A673 (cell line): ENCODE data around the gene SYTL3. TPM values are rescaled to one million over a fixed set of nuclear protein-coding genes. Genes with fewer than 3 reads are reported as not detected.
"Not testable (repeated sequence)": the region's sequence is repeated elsewhere in the genome, so short reads cannot be mapped to it uniquely, and the experiment has no call there.

ENCODE experiments used
- BruUV-seq: library from RNA; stranded (reverse); fragments of 400-500 nt; replicated peaks from 2 replicates; lab custom pipeline; 2021; lab: Mats Ljungman, UMichigan
- CTCF ChIA-PET: fragments of 300-600 bp; sonication (Branson Sonifier 250); formaldehyde crosslinking; loops from one replicate; lab custom pipeline; 2022; ENCODE audit warnings: antibody characterized with exemption; lab: Charles Lee
- POLR2A ChIA-PET: fragments of 300-600 bp; sonication (Branson Sonifier 250); formaldehyde crosslinking; loops from one replicate; lab custom pipeline; 2022; ENCODE audit warnings: antibody characterized with exemption; ENCODE audit not compliant: low non-redundant PET; lab: Charles Lee
- DNase-seq: peaks from one replicate; pipeline ENCODE4 v3.0.0-alpha.2; 2015; ENCODE audit warnings: low spot score
- H3K27ac ChIP-seq: fragments of 200-600 bp; sonication (generic); 2 replicates; pipeline ENCODE4 v1.5.1; 2016; ENCODE audit warnings: mixed run types, low read depth, mild to moderate bottlenecking, mixed read lengths, antibody characterized with exemption, low read length; ENCODE audit not compliant: poor library complexity, severe bottlenecking
- H3K27me3 ChIP-seq: fragments of 200-600 bp; sonication (generic); replicated peaks from 2 replicates; pipeline ENCODE4 v1.6.1; 2017; ENCODE audit warnings: mixed run types, low read depth, mild to moderate bottlenecking, mixed read lengths, antibody characterized with exemption, low read length; ENCODE audit not compliant: insufficient read depth, poor library complexity
- H3K36me3 ChIP-seq: fragments of 200-600 bp; sonication (generic); 2 replicates; pipeline ENCODE4 v1.6.1; 2016; ENCODE audit warnings: mixed run types, mild to moderate bottlenecking, mixed read lengths, antibody characterized with exemption, low read length; ENCODE audit not compliant: insufficient read depth, poor library complexity, severe bottlenecking
- H3K4me1 ChIP-seq: fragments of 200-600 bp; sonication (generic); 2 replicates; pipeline ENCODE4 v1.6.1; 2017; ENCODE audit warnings: mixed run types, mild to moderate bottlenecking, mixed read lengths, antibody characterized with exemption, low read length; ENCODE audit not compliant: insufficient read depth, poor library complexity, severe bottlenecking
- H3K4me3 ChIP-seq: fragments of 200-600 bp; sonication (generic); 2 replicates; pipeline ENCODE4 v1.5.1; 2016; ENCODE audit warnings: low read depth, mixed run types, mild to moderate bottlenecking, mixed read lengths, low read length; ENCODE audit not compliant: poor library complexity, severe bottlenecking
- H3K9me3 ChIP-seq: fragments of 200-600 bp; sonication (generic); 2 replicates; pipeline ENCODE4 v1.6.1; 2016; ENCODE audit warnings: mixed run types, low read depth, mild to moderate bottlenecking, mixed read lengths, antibody characterized with exemption, low read length; ENCODE audit not compliant: poor library complexity, severe bottlenecking
- EZH2 ChIP-seq: fragments of 200-600 bp; sonication (generic); IDR thresholded peaks from 2 replicates; pipeline ENCODE4 v1.6.1; 2017; ENCODE audit warnings: borderline replicate concordance, low read depth, mild to moderate bottlenecking, mixed read lengths, antibody characterized with exemption, low read length; ENCODE audit not compliant: poor library complexity, severe bottlenecking
- intact Hi-C: fragments of 100-400 bp; cut with micrococcal nuclease; formaldehyde crosslinking; loops from one replicate; pipeline ENCODE4 v1.10.0; 2022; ENCODE audit not compliant: unreplicated experiment
- total RNA-seq: library from RNA; stranded (reverse); gene quantifications from 2 replicates; pipeline ENCODE4 v1.2.3, GENCODE V29; 2021
- TF ChIP-seq, protein P1 (sequence below): fragments of 300-800, 200-600 bp; sonication (generic); conservative IDR thresholded peaks from 2 replicates; pipeline ENCODE4 v1.5.1; 2017; ENCODE audit warnings: low read depth, mild to moderate bottlenecking, antibody characterized with exemption, low read length, moderate library complexity, mixed read lengths

SYTL3 gene
- total RNA-seq, 1 experiment from 2014 or later: 0.82 TPM

DNA sequence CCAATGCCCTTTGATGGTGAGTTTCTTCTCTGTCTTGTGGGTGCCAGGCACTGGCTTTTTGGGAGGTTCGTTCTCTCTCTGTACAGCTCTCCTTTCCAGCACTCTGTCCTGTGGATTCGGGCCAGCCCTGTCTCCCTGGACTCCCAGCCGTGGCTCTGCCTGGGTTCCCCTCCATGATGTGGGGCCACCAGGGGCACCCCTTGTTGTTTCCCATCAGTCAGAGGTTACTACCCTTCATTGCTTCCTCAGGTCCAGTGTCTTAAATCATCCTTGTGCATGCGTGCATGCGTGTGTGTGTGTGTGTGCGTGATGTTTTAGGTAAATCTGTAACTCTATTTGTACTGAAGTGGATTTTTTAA lies 45.8 kb upstream of the SYTL3 start:
- H3K27me3 ChIP-seq: no peaks in the 10 kb centered on the region
- DNase-seq: no peak
- no peak overlapping the region for H3K4me3 ChIP-seq
- POLR2A ChIA-PET: interaction anchor here (0.6 kb wide), 1 partner anchor 54 kb away, joined by 11 read pairs; no protein-coding TSS in a partner anchor
- peaks cover 41% of the 10 kb centered on the region for H3K36me3 ChIP-seq
- H3K4me1 ChIP-seq: no peaks in the 10 kb centered on the region
- H3K9me3 ChIP-seq: no peaks in the 10 kb centered on the region
- CTCF ChIA-PET: no interaction called here
- no TSS peak for BruUV-seq
- intact Hi-C loops: loop anchor here (2.0 to 10.0 kb wide), 2 partner anchors 139 to 383 kb away; no protein-coding TSS in a partner anchor
- no peak for TF ChIP-seq EZH2
- TF ChIP-seq, protein P1, sequence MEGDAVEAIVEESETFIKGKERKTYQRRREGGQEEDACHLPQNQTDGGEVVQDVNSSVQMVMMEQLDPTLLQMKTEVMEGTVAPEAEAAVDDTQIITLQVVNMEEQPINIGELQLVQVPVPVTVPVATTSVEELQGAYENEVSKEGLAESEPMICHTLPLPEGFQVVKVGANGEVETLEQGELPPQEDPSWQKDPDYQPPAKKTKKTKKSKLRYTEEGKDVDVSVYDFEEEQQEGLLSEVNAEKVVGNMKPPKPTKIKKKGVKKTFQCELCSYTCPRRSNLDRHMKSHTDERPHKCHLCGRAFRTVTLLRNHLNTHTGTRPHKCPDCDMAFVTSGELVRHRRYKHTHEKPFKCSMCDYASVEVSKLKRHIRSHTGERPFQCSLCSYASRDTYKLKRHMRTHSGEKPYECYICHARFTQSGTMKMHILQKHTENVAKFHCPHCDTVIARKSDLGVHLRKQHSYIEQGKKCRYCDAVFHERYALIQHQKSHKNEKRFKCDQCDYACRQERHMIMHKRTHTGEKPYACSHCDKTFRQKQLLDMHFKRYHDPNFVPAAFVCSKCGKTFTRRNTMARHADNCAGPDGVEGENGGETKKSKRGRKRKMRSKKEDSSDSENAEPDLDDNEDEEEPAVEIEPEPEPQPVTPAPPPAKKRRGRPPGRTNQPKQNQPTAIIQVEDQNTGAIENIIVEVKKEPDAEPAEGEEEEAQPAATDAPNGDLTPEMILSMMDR: no peak
- H3K27ac ChIP-seq: no peak overlapping the region

DNA sequence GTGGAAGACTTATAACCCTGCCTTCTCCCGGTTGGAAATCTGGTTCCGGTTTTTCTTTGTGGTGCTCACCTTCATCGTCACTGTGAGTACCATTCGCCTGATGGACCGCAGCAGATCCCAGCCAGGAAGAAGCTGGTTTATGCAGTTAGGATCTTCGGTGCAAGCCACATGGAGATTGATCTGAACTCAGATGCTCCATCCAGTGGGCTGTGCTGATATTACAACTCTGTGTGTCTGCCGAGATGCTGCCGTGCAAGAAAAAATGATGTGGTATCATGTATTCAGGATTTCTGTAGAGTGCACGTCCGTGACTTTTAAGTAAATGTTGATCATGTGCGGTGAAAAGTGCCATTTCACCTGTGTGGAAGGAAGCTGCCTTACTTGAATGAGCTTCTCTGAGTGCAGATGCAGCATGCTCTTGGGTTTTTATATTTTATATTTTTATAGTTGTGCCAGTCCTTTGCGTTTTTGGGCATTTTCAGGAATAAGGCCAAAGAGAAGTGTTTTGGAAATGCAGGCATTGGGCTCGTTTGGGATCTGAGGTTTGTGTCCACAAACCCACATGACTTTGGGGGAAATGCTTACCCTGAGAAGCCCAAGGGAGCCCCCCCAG lies 44.5 kb upstream of the SYTL3 start:
- POLR2A ChIA-PET: interaction anchor here (0.6 kb wide), 1 partner anchor 1122 kb away, joined by 4 read pairs; the partner anchor contains the start of gene WTAP
- CTCF ChIA-PET: interaction anchor here (1.1 to 2.1 kb wide), 3 partner anchors 86 to 391 kb away, joined by 4 to 16 read pairs (median 13); no protein-coding TSS in a partner anchor
- TF ChIP-seq, protein P1: peak; percentile 79
- no peak for TF ChIP-seq EZH2
- Histone ChIP-seq H3K36me3 (peaks cover 42% of the 10 kb centered on the region), H3K4me1 (no peaks in the 10 kb centered on the region), H3K27me3 (no peaks in the 10 kb centered on the region), H3K4me3 (no peak overlapping the region), H3K27ac (no peak overlapping the region), H3K9me3 (no peaks in the 10 kb centered on the region)
- peak; percentile 83 for DNase-seq
- intact Hi-C loops: loop anchor here (2.0 to 10.0 kb wide), 2 partner anchors 141 to 385 kb away; no protein-coding TSS in a partner anchor
- BruUV-seq: no TSS peak

DNA sequence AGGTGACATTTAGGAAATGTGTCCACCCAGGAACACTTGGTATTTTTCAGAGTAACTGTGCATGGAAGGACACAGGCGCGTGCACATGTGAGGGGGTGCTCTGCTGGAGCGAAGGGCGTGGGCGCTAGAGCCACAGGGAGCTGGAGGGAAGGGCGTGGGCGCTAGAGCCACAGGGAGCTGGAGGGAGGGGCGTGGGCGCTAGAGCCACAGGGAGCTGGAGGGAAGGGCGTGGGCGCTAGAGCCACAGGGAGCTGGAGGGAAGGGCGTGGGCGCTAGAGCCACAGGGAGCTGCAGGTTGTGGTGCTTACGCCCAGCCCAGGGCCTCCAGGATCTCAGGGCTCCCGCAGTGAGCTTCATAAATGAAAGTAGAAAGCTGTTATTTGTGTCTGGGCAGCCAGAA lies 43.8 kb upstream of the SYTL3 start:
- POLR2A ChIA-PET, H3K4me3 ChIP-seq, H3K9me3 ChIP-seq, H3K27me3 ChIP-seq, BruUV-seq, DNase-seq, H3K27ac ChIP-seq, H3K4me1 ChIP-seq: not testable (repeated sequence)
- peaks cover 49% of the 10 kb centered on the region for H3K36me3 ChIP-seq
- CTCF ChIA-PET: interaction anchor here (1.6 to 2.1 kb wide), 2 partner anchors 385 to 392 kb away, joined by 13 to 16 read pairs; no protein-coding TSS in a partner anchor
- intact Hi-C loops: loop anchor here (10.0 kb wide), 1 partner anchor 141 kb away; no protein-coding TSS in a partner anchor
